PC-9 (cell line): Measurements from ENCODE around the gene CACNA2D4. TPM values are rescaled to one million over a fixed set of nuclear protein-coding genes. Genes with fewer than 3 reads are reported as not detected.

Source experiments
- BruUV-seq: library from RNA; stranded (reverse); fragments of 400-500 nt; replicated peaks from 2 replicates; lab custom pipeline; 2021; lab: Mats Ljungman, UMichigan
- CTCF ChIA-PET: fragments of 300-600 bp; sonication (Branson Sonifier 250); formaldehyde crosslinking; loops from one replicate; lab custom pipeline; 2022; ENCODE audit warnings: antibody characterized with exemption; lab: Charles Lee
- POLR2A ChIA-PET: fragments of 300-600 bp; sonication (Branson Sonifier 250); formaldehyde crosslinking; loops from one replicate; lab custom pipeline; 2022; ENCODE audit warnings: antibody characterized with exemption; ENCODE audit not compliant: unreplicated experiment; lab: Charles Lee
- DNase-seq, 2 experiments: peaks; one replicate each; pipeline versions ENCODE4 v3.0.0 to v3.0.0-alpha.2; 2015 to 2022; ENCODE audit warnings: mixed read lengths in 1 of 2
- H2AFZ ChIP-seq: fragments of 200-600 bp; sonication (generic); 2 replicates; pipeline ENCODE4 v1.8.1; 2017; ENCODE audit warnings: antibody characterized with exemption
- H3F3A ChIP-seq: fragments of 200-600 bp; sonication (generic); 2 replicates; pipeline ENCODE4 v1.8.1; 2017; ENCODE audit warnings: antibody characterized with exemption, mild to moderate bottlenecking, low read depth; ENCODE audit not compliant: insufficient read depth
- H3K27ac ChIP-seq: fragments of 200-600 bp; sonication (generic); 2 replicates; pipeline ENCODE4 v1.6.1; 2016; ENCODE audit warnings: mixed run types
- H3K27me3 ChIP-seq: fragments of 200-600 bp; sonication (generic); 2 replicates; pipeline ENCODE4 v1.6.1; 2016; ENCODE audit warnings: low read depth, mixed run types; ENCODE audit not compliant: insufficient read depth
- H3K36me3 ChIP-seq: fragments of 200-600 bp; sonication (generic); 2 replicates; pipeline ENCODE4 v1.6.1; 2016; ENCODE audit warnings: low read depth, mixed run types
- H3K4me1 ChIP-seq: fragments of 200-600 bp; sonication (generic); replicated peaks from 2 replicates; pipeline ENCODE4 v1.6.1; 2016; ENCODE audit warnings: mixed run types; ENCODE audit not compliant: insufficient read depth
- H3K4me2 ChIP-seq: fragments of 200-600 bp; sonication (generic); 2 replicates; pipeline ENCODE4 v1.6.1; 2017; ENCODE audit warnings: mixed run types
- H3K4me3 ChIP-seq: fragments of 200-600 bp; sonication (generic); 2 replicates; pipeline ENCODE4 v1.6.1; 2016; ENCODE audit warnings: mixed run types
- H3K79me2 ChIP-seq: fragments of 200-600 bp; sonication (generic); 2 replicates; pipeline ENCODE4 v1.6.1; 2017; ENCODE audit warnings: low read depth, mixed run types
- H3K9me2 ChIP-seq: fragments of 200-600 bp; sonication (generic); 2 replicates; pipeline ENCODE4 v1.8.1; 2017; ENCODE audit warnings: mild to moderate bottlenecking; ENCODE audit not compliant: insufficient read depth
- H3K9me3 ChIP-seq: fragments of 200-600 bp; sonication (generic); 2 replicates; pipeline ENCODE4 v1.8.1; 2016; ENCODE audit warnings: low read depth; ENCODE audit not compliant: insufficient read depth
- H4K20me1 ChIP-seq: fragments of 200-600 bp; sonication (generic); 2 replicates; pipeline ENCODE4 v1.8.1; 2017; ENCODE audit not compliant: insufficient read depth
- CTCF ChIP-seq: fragments of 200-600 bp; sonication (generic); conservative IDR thresholded peaks from 2 replicates; pipeline ENCODE4 v1.6.1; 2017; ENCODE audit warnings: mixed run types, antibody characterized with exemption, mild to moderate bottlenecking, moderate library complexity
- EZH2 ChIP-seq: fragments of 200-600 bp; sonication (generic); IDR thresholded peaks from 2 replicates; pipeline ENCODE4 v1.8.0; 2017; ENCODE audit warnings: antibody characterized with exemption, low read depth
- intact Hi-C: fragments of 100-400 bp; cut with micrococcal nuclease; formaldehyde crosslinking; loops from one replicate; pipeline ENCODE4 v1.10.0; 2022; ENCODE audit not compliant: unreplicated experiment
- total RNA-seq: library from RNA; stranded (reverse); gene quantifications from 2 replicates; pipeline ENCODE4 v1.2.3, GENCODE V29; 2021

Gene CACNA2D4
- total RNA-seq, 1 experiment from 2014 or later: not detected

DNA sequence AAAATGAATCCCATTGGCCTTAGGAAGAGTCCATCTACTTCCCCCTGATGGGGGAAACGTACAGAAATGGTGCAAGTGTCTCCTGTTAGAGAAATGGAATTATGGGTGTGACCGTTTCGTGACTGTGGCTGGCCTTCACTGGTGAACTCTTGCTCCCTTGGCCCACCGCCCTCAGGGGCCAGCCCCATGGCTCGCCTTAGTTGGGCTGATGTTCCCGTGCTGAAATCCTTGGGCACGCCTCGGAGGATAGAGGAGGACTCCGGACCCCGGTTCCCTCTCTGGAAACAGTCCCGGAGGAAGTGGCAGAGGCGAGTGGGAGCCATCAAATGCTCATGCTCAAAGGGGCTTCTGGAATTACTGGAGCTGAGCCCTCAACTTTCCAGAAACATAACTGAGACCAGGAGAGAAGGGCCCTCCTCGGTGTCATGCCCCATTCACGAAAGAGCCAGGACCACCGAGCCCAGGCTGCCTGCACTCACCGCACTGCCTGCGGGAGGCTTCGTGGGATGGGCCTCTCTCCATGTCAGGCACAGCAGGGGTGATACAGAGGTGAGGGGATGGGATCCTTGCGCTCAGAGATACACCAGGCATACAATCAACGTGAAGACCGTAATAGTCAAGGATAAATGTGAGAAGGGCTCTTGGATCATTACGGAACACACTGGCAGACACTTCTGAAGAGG is 10.1 kb upstream of the CACNA2D4 start:
- Histone ChIP-seq H3K9me3 (no peaks in the 10 kb centered on the region), H2AFZ (no peak overlapping the region), H3K4me2 (no peak overlapping the region), H4K20me1 (no peaks in the 10 kb centered on the region), H3K36me3 (no peaks in the 10 kb centered on the region), H3F3A (no peaks in the 10 kb centered on the region), H3K4me1 (no peaks in the 10 kb centered on the region), H3K9me2 (no peaks in the 10 kb centered on the region), H3K4me3 (no peak overlapping the region), H3K27ac (no peak overlapping the region), H3K79me2 (no peaks in the 10 kb centered on the region), H3K27me3 (peaks cover 86% of the 10 kb centered on the region)
- ChIA-PET POLR2A (no interaction called here), CTCF (no interaction called here)
- BruUV-seq: no TSS peak
- no peak for DNase-seq
- TF ChIP-seq CTCF (no peak), EZH2 (no peak)
- intact Hi-C loops: no loop called here

DNA sequence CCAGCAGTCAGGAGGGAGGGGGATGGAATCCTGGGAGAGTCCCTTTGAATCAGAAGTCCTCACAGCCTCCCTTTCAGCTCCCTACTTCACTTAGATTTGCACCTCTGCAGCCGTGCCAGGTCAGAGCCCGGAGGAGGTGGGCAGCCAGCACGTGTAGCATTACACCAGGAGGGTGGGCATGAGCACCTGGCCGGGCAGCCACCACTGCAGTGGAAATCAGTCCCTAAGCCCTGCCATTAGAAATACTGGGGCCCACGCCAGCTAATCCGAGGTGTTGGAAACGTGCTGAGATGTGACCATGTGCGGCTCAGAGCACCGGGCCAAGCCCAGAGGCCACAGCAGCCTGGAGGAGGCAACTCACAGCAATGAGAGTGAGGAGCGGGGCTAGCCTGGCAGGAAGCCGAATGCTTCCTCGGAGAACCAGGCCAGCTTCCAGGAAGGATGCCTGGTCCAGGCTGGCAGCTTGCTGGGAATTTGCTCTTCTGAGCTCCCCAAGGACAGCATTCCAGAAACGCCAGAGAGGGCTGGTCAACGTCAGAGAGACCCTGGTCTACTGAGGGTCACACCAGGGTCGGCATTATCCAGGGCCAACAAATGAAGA is 9.4 kb upstream of the CACNA2D4 start:
- peaks cover 93% of the 10 kb centered on the region for H3K27me3 ChIP-seq
- no peaks in the 10 kb centered on the region for H4K20me1 ChIP-seq
- DNase-seq: no peak
- ChIA-PET POLR2A (interaction anchor here (0.6 kb wide), 1 partner anchor 146 kb away, joined by 3 read pairs; no protein-coding TSS in a partner anchor), CTCF (interaction anchor here (1.2 kb wide), 1 partner anchor 12 kb away, joined by 4 read pairs; no protein-coding TSS in a partner anchor)
- H3K9me3 ChIP-seq: no peaks in the 10 kb centered on the region
- TF ChIP-seq CTCF (no peak), EZH2 (no peak)
- no peak overlapping the region for H3K27ac ChIP-seq
- intact Hi-C loops: no loop called here
- no peaks in the 10 kb centered on the region for H3K4me1 ChIP-seq
- H3K4me2 ChIP-seq: no peak overlapping the region
- H3K79me2 ChIP-seq: no peaks in the 10 kb centered on the region
- H3F3A ChIP-seq: no peaks in the 10 kb centered on the region
- no peak overlapping the region for H2AFZ ChIP-seq
- H3K36me3 ChIP-seq: no peaks in the 10 kb centered on the region
- no TSS peak for BruUV-seq
- H3K4me3 ChIP-seq: no peak overlapping the region
- H3K9me2 ChIP-seq: no peaks in the 10 kb centered on the region

DNA sequence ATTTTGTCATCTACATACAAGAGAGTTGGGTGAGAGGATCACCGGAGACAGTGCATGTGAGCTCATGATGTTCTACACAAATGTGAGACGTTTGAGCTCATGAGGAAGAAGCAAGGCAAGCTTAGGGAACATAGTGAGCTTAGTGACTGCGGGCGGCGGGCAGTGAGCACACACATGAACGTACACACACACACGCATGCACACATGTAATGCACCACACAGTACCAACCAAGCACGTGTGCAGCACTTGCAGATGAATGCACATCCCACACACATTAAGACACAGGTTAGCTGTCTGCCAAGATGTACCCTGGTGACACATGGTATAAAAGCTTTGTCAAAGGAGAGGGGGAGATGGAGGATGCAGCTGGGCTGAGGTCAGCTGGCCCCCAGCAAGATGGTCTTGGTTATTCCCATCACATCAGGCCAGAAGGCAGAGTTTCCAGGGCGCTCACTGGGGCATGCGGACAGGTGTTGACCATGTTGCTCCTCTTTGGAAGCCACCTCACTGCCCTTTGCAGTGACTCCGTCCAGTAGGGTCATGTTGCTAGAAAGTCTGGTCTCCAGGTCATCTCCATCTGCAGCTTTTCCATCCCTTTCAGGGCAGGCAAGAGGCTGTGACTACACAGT is 8.7 kb upstream of the CACNA2D4 start:
- H3K4me3 ChIP-seq: no peak overlapping the region
- ChIA-PET CTCF (interaction anchor here (1.2 kb wide), 1 partner anchor 13 kb away, joined by 4 read pairs; no protein-coding TSS in a partner anchor), POLR2A (interaction anchor here (0.6 kb wide), 1 partner anchor 145 kb away, joined by 3 read pairs; no protein-coding TSS in a partner anchor)
- intact Hi-C loops: no loop called here
- no peaks in the 10 kb centered on the region for H3K36me3 ChIP-seq
- TF ChIP-seq EZH2 (no peak), CTCF (no peak)
- H3K9me3 ChIP-seq: no peaks in the 10 kb centered on the region
- BruUV-seq: no TSS peak
- H3K4me2 ChIP-seq: no peak overlapping the region
- H3K27me3 ChIP-seq: peaks cover 94% of the 10 kb centered on the region
- no peak overlapping the region for H2AFZ ChIP-seq
- no peaks in the 10 kb centered on the region for H3K9me2 ChIP-seq
- H3F3A ChIP-seq: no peaks in the 10 kb centered on the region
- no peak for DNase-seq
- no peak overlapping the region for H3K27ac ChIP-seq
- no peaks in the 10 kb centered on the region for H4K20me1 ChIP-seq
- no peaks in the 10 kb centered on the region for H3K79me2 ChIP-seq
- H3K4me1 ChIP-seq: no peaks in the 10 kb centered on the region
